Progenitor cell of endocrine pancreas (in vitro differentiated cells): Measurements from ENCODE around the gene WNT2. TPM values are rescaled to one million over a fixed set of nuclear protein-coding genes. Genes with fewer than 3 reads are reported as not detected.

ENCODE experiments used
- DNase-seq: peaks from one replicate; pipeline ENCODE4 v3.0.0; 2021; ENCODE audit warnings: low spot score; ENCODE audit not compliant: unreplicated experiment
- H3K27ac Mint-ChIP-seq: 2 replicates; pipeline ENCODE4 v1.8.0; 2021; ENCODE audit warnings: mild to moderate bottlenecking, moderate library complexity, mixed read lengths
- H3K27me3 Mint-ChIP-seq: 2 replicates; pipeline ENCODE4 v1.8.0; 2021; ENCODE audit warnings: mixed read lengths
- H3K36me3 Mint-ChIP-seq: 2 replicates; pipeline ENCODE4 v1.8.0; 2022; ENCODE audit warnings: mixed read lengths; ENCODE audit not compliant: insufficient read depth
- H3K4me1 Mint-ChIP-seq: 2 replicates; pipeline ENCODE4 v1.8.0; 2021; ENCODE audit warnings: low read depth, mixed read lengths
- H3K4me3 Mint-ChIP-seq: 2 replicates; pipeline ENCODE4 v1.8.0; 2021; ENCODE audit warnings: low read depth, mild to moderate bottlenecking, moderate library complexity, mixed read lengths
- H3K9me3 Mint-ChIP-seq: 2 replicates; pipeline ENCODE4 v1.8.0; 2021; ENCODE audit warnings: low read depth, mixed read lengths
- total RNA-seq: library from RNA; stranded (reverse); gene quantifications from 2 replicates; pipeline ENCODE4 v1.2.1, GENCODE V29; 2021
- TF ChIP-seq, protein P1 (sequence below): fragments of 200-600 bp; sonication (generic); IDR thresholded peaks from one replicate; pipeline ENCODE4 v1.5.0; 2021; ENCODE audit warnings: antibody characterized with exemption, mild to moderate bottlenecking; ENCODE audit not compliant: unreplicated experiment

WNT2 gene
- total RNA-seq, 1 donor from 2014 or later, result 0.46 TPM

DNA sequence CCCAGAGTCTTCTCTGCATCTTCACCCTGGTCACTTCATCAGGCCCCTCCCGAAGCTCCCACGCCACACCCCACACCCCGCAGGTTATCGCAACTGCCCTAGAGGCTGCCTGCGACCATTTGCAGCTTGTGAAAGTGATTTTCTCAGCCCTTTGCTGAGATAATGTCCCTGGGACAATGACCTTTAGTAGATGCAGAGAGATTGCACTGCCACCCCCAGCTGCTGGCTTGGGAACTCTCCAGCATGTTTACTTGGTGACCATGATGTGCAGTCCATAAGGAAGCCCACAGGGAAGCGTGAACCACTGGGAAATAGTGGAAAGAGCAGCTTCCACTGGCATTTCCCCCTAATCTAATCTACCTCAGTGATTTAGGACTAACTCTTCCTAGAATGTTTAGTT lies 97.3 kb downstream of the WNT2 start:
- H3K4me3 Mint-ChIP-seq, result no peak overlapping the region
- no peak for DNase-seq
- H3K4me1 Mint-ChIP-seq, result peaks cover 16% of the 10 kb centered on the region
- H3K36me3 Mint-ChIP-seq, result peaks cover 21% of the 10 kb centered on the region
- TF ChIP-seq, protein P1, sequence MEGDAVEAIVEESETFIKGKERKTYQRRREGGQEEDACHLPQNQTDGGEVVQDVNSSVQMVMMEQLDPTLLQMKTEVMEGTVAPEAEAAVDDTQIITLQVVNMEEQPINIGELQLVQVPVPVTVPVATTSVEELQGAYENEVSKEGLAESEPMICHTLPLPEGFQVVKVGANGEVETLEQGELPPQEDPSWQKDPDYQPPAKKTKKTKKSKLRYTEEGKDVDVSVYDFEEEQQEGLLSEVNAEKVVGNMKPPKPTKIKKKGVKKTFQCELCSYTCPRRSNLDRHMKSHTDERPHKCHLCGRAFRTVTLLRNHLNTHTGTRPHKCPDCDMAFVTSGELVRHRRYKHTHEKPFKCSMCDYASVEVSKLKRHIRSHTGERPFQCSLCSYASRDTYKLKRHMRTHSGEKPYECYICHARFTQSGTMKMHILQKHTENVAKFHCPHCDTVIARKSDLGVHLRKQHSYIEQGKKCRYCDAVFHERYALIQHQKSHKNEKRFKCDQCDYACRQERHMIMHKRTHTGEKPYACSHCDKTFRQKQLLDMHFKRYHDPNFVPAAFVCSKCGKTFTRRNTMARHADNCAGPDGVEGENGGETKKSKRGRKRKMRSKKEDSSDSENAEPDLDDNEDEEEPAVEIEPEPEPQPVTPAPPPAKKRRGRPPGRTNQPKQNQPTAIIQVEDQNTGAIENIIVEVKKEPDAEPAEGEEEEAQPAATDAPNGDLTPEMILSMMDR, result no peak
- peaks cover 38% of the 10 kb centered on the region for H3K27me3 Mint-ChIP-seq
- H3K9me3 Mint-ChIP-seq, result no peaks in the 10 kb centered on the region
- H3K27ac Mint-ChIP-seq, result no peak overlapping the region

Other genes with a start within 250 kb of the WNT2 start
- not detected in 2 replicates for gene ASZ1, start 104.4 kb upstream of the WNT2 start, total RNA-seq
- gene CFTR, start 157.0 kb upstream of the WNT2 start, total RNA-seq, result 6.6 and 9.0 TPM in 2 replicates